Measurements from ENCODE around the gene OR51B5. TPM values are rescaled to one million over a fixed set of nuclear protein-coding genes. Genes with fewer than 3 reads are reported as not detected.

The OR51B5 gene
- polyA plus RNA-seq, 1 donor (not counting 4 experiments of a cell fraction or from before 2014, with no cell fraction given), result not detected

DNA sequence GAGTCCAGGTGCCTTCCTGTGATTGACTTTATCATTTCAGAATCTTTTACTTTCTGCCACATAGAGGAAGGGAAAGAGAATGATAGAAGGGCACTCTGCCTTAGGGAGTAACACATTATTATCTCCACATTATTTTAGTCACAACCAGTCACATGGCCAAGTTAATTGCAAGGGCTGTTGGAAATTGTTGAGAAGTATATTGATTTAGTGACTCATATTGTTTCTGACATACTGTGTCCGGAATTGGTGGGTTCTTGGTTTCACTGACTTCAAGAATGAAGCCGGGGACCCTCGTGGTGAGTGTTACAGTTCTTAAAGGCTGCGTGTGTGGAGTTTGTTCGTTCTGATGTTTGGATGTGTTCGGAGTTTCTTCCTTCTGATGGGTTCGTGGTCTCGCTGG is 50.3 kb downstream of the OR51B5 start:
- FAIRE-seq, result no peak
- dilution Hi-C loops (cut with MboI; ENCODE audit: extremely low pct_ligation_motif_present, low sequenced_read_pairs), result no loop called here
- Histone ChIP-seq H3K4me1 (ENCODE audit: control insufficient read depth, extremely low read depth, insufficient read depth, low read length) (peaks cover 5% of the 10 kb centered on the region), H3K4me3 (ENCODE audit: control insufficient read depth in 2 of 3, extremely low read depth in 1 of 3, insufficient read depth in 2 of 3, low read depth in 1 of 3, low read length in 3 of 3) (no peak overlapping the region), H3K4me2 (ENCODE audit: control insufficient read depth, extremely low read depth, insufficient read depth, low read depth, low read length) (no peak overlapping the region), H3K36me3 (ENCODE audit: control insufficient read depth in 2 of 2, extremely low read depth in 1 of 2, insufficient read depth in 2 of 2, low read length in 2 of 2) (no peaks in the 10 kb centered on the region), H3K79me2 (ENCODE audit: control insufficient read depth, insufficient read depth, low read length) (no peaks in the 10 kb centered on the region), H2AFZ (ENCODE audit: control insufficient read depth, low read length) (no peak overlapping the region), H4K20me1 (ENCODE audit: control insufficient read depth, extremely low read depth, insufficient read depth, low read length) (no peaks in the 10 kb centered on the region), H3K9me3 (ENCODE audit: control insufficient read depth, low read depth, low read length) (no peaks in the 10 kb centered on the region), H3K9ac (ENCODE audit: control insufficient read depth, extremely low read depth, insufficient read depth, low read length) (no peak overlapping the region), H3K9me1 (ENCODE audit: control insufficient read depth, extremely low read depth, insufficient read depth, low read length) (no peaks in the 10 kb centered on the region), H3K27me3 (ENCODE audit: control insufficient read depth, extremely low read depth, insufficient read depth, low read length) (no peaks in the 10 kb centered on the region), H3K27ac (ENCODE audit: control insufficient read depth, insufficient read depth, low read length) (no peak overlapping the region)
- TF ChIP-seq EZH2 (IDR thresholded peaks at IDR 0.05; ENCODE audit: low read length), result no peak
- TF ChIP-seq, protein P1, sequence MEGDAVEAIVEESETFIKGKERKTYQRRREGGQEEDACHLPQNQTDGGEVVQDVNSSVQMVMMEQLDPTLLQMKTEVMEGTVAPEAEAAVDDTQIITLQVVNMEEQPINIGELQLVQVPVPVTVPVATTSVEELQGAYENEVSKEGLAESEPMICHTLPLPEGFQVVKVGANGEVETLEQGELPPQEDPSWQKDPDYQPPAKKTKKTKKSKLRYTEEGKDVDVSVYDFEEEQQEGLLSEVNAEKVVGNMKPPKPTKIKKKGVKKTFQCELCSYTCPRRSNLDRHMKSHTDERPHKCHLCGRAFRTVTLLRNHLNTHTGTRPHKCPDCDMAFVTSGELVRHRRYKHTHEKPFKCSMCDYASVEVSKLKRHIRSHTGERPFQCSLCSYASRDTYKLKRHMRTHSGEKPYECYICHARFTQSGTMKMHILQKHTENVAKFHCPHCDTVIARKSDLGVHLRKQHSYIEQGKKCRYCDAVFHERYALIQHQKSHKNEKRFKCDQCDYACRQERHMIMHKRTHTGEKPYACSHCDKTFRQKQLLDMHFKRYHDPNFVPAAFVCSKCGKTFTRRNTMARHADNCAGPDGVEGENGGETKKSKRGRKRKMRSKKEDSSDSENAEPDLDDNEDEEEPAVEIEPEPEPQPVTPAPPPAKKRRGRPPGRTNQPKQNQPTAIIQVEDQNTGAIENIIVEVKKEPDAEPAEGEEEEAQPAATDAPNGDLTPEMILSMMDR (optimal IDR thresholded peaks at IDR 0.05 in 1 of 3, IDR thresholded peaks at IDR 0.05 in 1 of 3, conservative IDR thresholded peaks at IDR 0.05 in 1 of 3; ENCODE audit: extremely low read depth in 1 of 3, insufficient read depth in 2 of 3, low read length in 3 of 3), result no peak
- DNase-seq (ENCODE audit: low read depth, low spot score), result no peak

Small RNA genes lying within 50 kb of the gene (small RNA-seq; reads per million reads assigned to genes)
- 0 reads per million in 3 experiments for gene AC104389.3 (ENCODE audit: insufficient read length in 3 of 3, low read depth in 3 of 3, low replicate concordance in 1 of 3)

Other genes starting within 250 kb of the OR51B5 start
- gene OR52A5, start 205.2 kb downstream of the OR51B5 start, polyA plus RNA-seq, result not detected in 3 replicates
- gene OR52A1, start 188.8 kb downstream of the OR51B5 start, polyA plus RNA-seq, result not detected in 3 replicates
- not detected in 3 replicates for gene OR51V1, start 142.8 kb downstream of the OR51B5 start, polyA plus RNA-seq
- gene HBB, start 116.5 kb downstream of the OR51B5 start, polyA plus RNA-seq, result not detected in 3 replicates
- not detected in 3 replicates for gene HBD, start 109.0 kb downstream of the OR51B5 start, polyA plus RNA-seq
- gene HBG1, start 93.7 kb downstream of the OR51B5 start, polyA plus RNA-seq, result 0.30 to 0.31 TPM in 2 of 3 replicates, not detected in the other
- gene HBG2, start 88.7 kb downstream of the OR51B5 start, polyA plus RNA-seq, result 0.50 to 0.73 TPM (median 0.61 TPM) in 3 replicates
- 0.19 to 0.26 TPM in 2 of 3 replicates, not detected in the other for gene HBE1, start 73.6 kb downstream of the OR51B5 start, polyA plus RNA-seq
- gene OR51B4, start 41.6 kb downstream of the OR51B5 start, polyA plus RNA-seq, result not detected in 3 replicates
- not detected in 3 replicates for gene OR51B2, start 19.2 kb downstream of the OR51B5 start, polyA plus RNA-seq
- gene OR51B6, start 8.0 kb upstream of the OR51B5 start, polyA plus RNA-seq, result not detected in 3 replicates
- gene OR51M1, start 40.3 kb upstream of the OR51B5 start, polyA plus RNA-seq, result not detected in 3 replicates
- gene OR51Q1, start 78.6 kb upstream of the OR51B5 start, polyA plus RNA-seq, result not detected in 3 replicates
- not detected in 3 replicates for gene OR51I1, start 98.0 kb upstream of the OR51B5 start, polyA plus RNA-seq
- gene OR51I2, start 105.8 kb upstream of the OR51B5 start, polyA plus RNA-seq, result not detected in 3 replicates
- not detected in 3 replicates for gene OR52D1, start 145.2 kb upstream of the OR51B5 start, polyA plus RNA-seq
- gene UBQLN3, start 166.4 kb upstream of the OR51B5 start, polyA plus RNA-seq, result not detected in 3 replicates
- 0.08 to 0.48 TPM (median 0.12 TPM) in 3 replicates for gene UBQLNL, start 173.2 kb upstream of the OR51B5 start, polyA plus RNA-seq
- gene OR52H1, start 205.0 kb upstream of the OR51B5 start, polyA plus RNA-seq, result 0.15 TPM in 1 of 3 replicates, not detected in the others
- not detected in 3 replicates for gene OR52B6, start 237.4 kb upstream of the OR51B5 start, polyA plus RNA-seq